Amniotic epithelial cell (primary cell): ENCODE results near the gene MBTPS1.
A peak's percentile ranks its signal among the peaks of the same experiment; 100 is the strongest.

Experiments used
- DNase-seq: peaks from one replicate; pipeline ENCODE4 v3.0.0-alpha.2; 2010; ENCODE audit warnings: low read depth

MBTPS1 gene

GRCh38 chr16:84074721-84075120 is 42.0 kb downstream of the MBTPS1 start:
- no peak for DNase-seq

- peak; percentile 13 for DNase-seq
These were observed 44.7 kb downstream of the MBTPS1 start for GRCh38 chr16:84072014-84072413.

- no peak for DNase-seq
These were observed 45.6 kb downstream of the MBTPS1 start for GRCh38 chr16:84071121-84071520.

- DNase-seq: no peak
These were observed 47.2 kb downstream of the MBTPS1 start for GRCh38 chr16:84069540-84069939.

GRCh38 chr16:84068783-84069462 is 47.8 kb downstream of the MBTPS1 start:
- DNase-seq: no peak

GRCh38 chr16:84068041-84068440 is 48.7 kb downstream of the MBTPS1 start:
- DNase-seq: no peak

GRCh38 chr16:84067640-84068039 is 49.1 kb downstream of the MBTPS1 start:
- no peak for DNase-seq

- DNase-seq: peak; percentile 58
These were observed 51.1 kb downstream of the MBTPS1 start for GRCh38 chr16:84065536-84066132.

GRCh38 chr16:84063980-84064379 is 52.8 kb downstream of the MBTPS1 start:
- no peak for DNase-seq

GRCh38 chr16:84062734-84063640 is 53.8 kb downstream of the MBTPS1 start:
- peak; percentile 82 for DNase-seq

- no peak for DNase-seq
These were observed 55.4 kb downstream of the MBTPS1 start for GRCh38 chr16:84061236-84061819.

GRCh38 chr16:84059946-84060901 is 56.5 kb downstream of the MBTPS1 start:
- DNase-seq: no peak

- no peak for DNase-seq
These were observed 57.6 kb downstream of the MBTPS1 start for GRCh38 chr16:84059111-84059510.

GRCh38 chr16:84058664-84059063 is 58.1 kb downstream of the MBTPS1 start:
- DNase-seq: no peak

- DNase-seq: no peak
These were observed 58.5 kb downstream of the MBTPS1 start for GRCh38 chr16:84058211-84058610.

GRCh38 chr16:84056933-84057332 is 59.8 kb downstream of the MBTPS1 start:
- DNase-seq: no peak

GRCh38 chr16:84055801-84056634 is 60.7 kb downstream of the MBTPS1 start:
- DNase-seq: no peak

- DNase-seq: no peak
These were observed 61.4 kb downstream of the MBTPS1 start for GRCh38 chr16:84055366-84055765.

- peak; percentile 17 for DNase-seq
These were observed 61.8 kb downstream of the MBTPS1 start for GRCh38 chr16:84054916-84055315.

GRCh38 chr16:84054271-84054670 is 62.5 kb downstream of the MBTPS1 start:
- DNase-seq: no peak
